GM21737 (cell line): ENCODE measurements around the gene TMEM238L.

ENCODE experiments used
- ATAC-seq: cut with Tn5 transposase; IDR thresholded peaks from one replicate; pipeline ENCODE4 v1.9.1; 2021; ENCODE audit warnings: mild to moderate bottlenecking, moderate library complexity; ENCODE audit not compliant: unreplicated experiment

The TMEM238L gene

GRCh38 chr17:10748531-10749181 is 55.2 kb downstream of the TMEM238L start:
- no peak for ATAC-seq

GRCh38 chr17:10745231-10745630 is 58.7 kb downstream of the TMEM238L start:
- no peak for ATAC-seq
